Astrocyte (in vitro differentiated cells and primary cell): ENCODE data around the gene SHROOM1. TPM values are rescaled to one million over a fixed set of nuclear protein-coding genes. Genes with fewer than 3 reads are reported as not detected.

Experiments
- DNase-seq: peaks from one replicate; pipeline ENCODE4 v3.0.0-alpha.2; 2010; ENCODE audit warnings: low read depth
- FAIRE-seq: peaks from 2 replicates; lab custom pipeline; 2011; peaks lifted over from hg19 to GRCh38; lab: Jason Lieb, UNC
- H2AFZ ChIP-seq: 2 replicates; pipeline ENCODE4 v1.6.0; 2012; ENCODE audit warnings: low read depth, low read length, inconsistent platforms
- H3K27ac ChIP-seq: 2 replicates; pipeline ENCODE4 v1.5.1; 2011; ENCODE audit warnings: low read depth, low read length, inconsistent platforms
- H3K27me3 ChIP-seq: 2 replicates; pipeline ENCODE4 v1.6.0; 2011; ENCODE audit warnings: low read length, inconsistent platforms; ENCODE audit not compliant: insufficient read depth
- H3K36me3 ChIP-seq: 2 replicates; pipeline ENCODE4 v1.5.1; 2011; ENCODE audit warnings: low read length, inconsistent platforms; ENCODE audit not compliant: insufficient read depth
- H3K4me1 ChIP-seq: 2 replicates; pipeline ENCODE4 v1.5.1; 2011; ENCODE audit warnings: low read length, inconsistent platforms; ENCODE audit not compliant: insufficient read depth
- H3K4me2 ChIP-seq: 2 replicates; pipeline ENCODE4 v1.6.0; 2012; ENCODE audit warnings: low read length, inconsistent platforms
- H3K4me3 ChIP-seq: 2 replicates; pipeline ENCODE4 v1.5.1; 2011; ENCODE audit warnings: low read depth, mild to moderate bottlenecking, low read length, inconsistent platforms; ENCODE audit not compliant: insufficient read depth
- H3K79me2 ChIP-seq: 2 replicates; pipeline ENCODE4 v1.6.0; 2012; ENCODE audit warnings: mild to moderate bottlenecking, low read length, inconsistent platforms; ENCODE audit not compliant: insufficient read depth
- H3K9ac ChIP-seq: 2 replicates; pipeline ENCODE4 v1.6.0; 2012; ENCODE audit warnings: mild to moderate bottlenecking, low read length, inconsistent platforms
- H3K9me3 ChIP-seq: 2 replicates; pipeline ENCODE4 v1.5.1; 2012; ENCODE audit warnings: low read depth, mild to moderate bottlenecking, low read length, inconsistent platforms; ENCODE audit not compliant: insufficient read depth
- H4K20me1 ChIP-seq: 2 replicates; pipeline ENCODE4 v1.6.0; 2012; ENCODE audit warnings: low read length, inconsistent platforms; ENCODE audit not compliant: insufficient read depth
- H3K27ac Mint-ChIP-seq: one replicate; pipeline ENCODE4 v1.8.0; 2021; ENCODE audit warnings: mild to moderate bottlenecking, mixed read lengths; ENCODE audit not compliant: unreplicated experiment
- H3K27me3 Mint-ChIP-seq: one replicate; pipeline ENCODE4 v1.8.0; 2021; ENCODE audit warnings: low read depth, mixed read lengths; ENCODE audit not compliant: unreplicated experiment
- H3K36me3 Mint-ChIP-seq: one replicate; pipeline ENCODE4 v1.8.0; 2021; ENCODE audit warnings: low read depth, mixed read lengths; ENCODE audit not compliant: unreplicated experiment
- H3K4me1 Mint-ChIP-seq: one replicate; pipeline ENCODE4 v1.8.0; 2021; ENCODE audit warnings: low read depth, mixed read lengths; ENCODE audit not compliant: unreplicated experiment
- H3K4me3 Mint-ChIP-seq: one replicate; pipeline ENCODE4 v1.8.0; 2021; ENCODE audit warnings: mild to moderate bottlenecking, moderate library complexity, mixed read lengths; ENCODE audit not compliant: unreplicated experiment
- H3K9me3 Mint-ChIP-seq: one replicate; pipeline ENCODE4 v1.8.0; 2021; ENCODE audit warnings: mild to moderate bottlenecking, mixed read lengths; ENCODE audit not compliant: unreplicated experiment
- CTCF ChIP-seq: IDR thresholded peaks from 2 replicates; pipeline ENCODE4 v1.5.1; 2011; ENCODE audit warnings: low read depth, mild to moderate bottlenecking, inconsistent platforms, low read length, moderate library complexity; ENCODE audit not compliant: insufficient read depth
- EZH2 ChIP-seq: IDR thresholded peaks from 2 replicates; pipeline ENCODE4 v1.6.1; 2012; ENCODE audit warnings: mild to moderate bottlenecking, low read length, inconsistent platforms; ENCODE audit not compliant: insufficient read depth
- total RNA-seq: library from RNA; stranded (reverse); gene quantifications from 2 replicates; pipeline ENCODE4 v1.2.1, GENCODE V29; 2021

Gene SHROOM1
- total RNA-seq, 1 donor from 2014 or later, result 5.0 TPM

DNA sequence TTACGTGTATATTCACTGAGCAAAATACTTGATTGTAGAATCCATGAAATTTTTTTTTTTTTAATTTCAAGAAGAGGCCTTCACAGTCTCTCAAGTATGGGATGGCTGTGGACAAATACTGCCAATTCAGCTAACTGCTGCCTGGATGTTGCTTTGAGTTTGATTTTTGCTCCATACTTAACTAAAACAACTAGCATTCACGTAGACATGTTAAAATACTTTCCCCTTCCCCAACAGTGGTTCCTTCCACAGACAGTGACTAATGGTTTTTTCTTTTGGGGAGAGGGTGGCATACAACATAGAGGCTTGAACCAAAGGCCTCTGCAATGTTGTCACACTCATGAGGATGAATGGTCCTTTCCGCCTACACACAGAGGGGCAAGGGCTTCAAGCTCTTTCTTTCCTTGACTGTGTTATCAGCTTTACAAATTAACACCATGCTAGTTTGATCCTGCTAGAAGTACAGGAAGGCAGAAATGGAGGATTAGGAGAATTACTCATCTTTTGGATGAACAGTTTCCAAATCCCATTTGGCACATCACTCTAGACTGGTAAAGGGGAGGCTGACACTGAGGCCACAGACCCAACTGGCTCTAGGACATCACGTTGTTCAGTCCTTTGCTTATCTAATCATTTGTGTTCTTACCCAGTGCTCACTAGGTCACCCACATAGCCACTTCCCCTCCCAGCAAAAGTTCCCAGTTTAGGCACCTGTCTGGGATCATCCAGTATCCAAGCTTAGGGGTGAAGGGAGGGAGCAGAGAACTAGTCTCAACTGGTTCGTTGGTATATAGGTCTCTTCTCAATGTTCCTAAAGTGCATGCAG is 41.2 kb upstream of the SHROOM1 start:
- FAIRE-seq, result no peak
- peaks cover 34% of the 10 kb centered on the region for H3K36me3 Mint-ChIP-seq
- no peak for TF ChIP-seq CTCF
- no peak for TF ChIP-seq EZH2
- no peak overlapping the region for H3K4me3 ChIP-seq
- no peaks in the 10 kb centered on the region for H3K27me3 ChIP-seq
- no peak overlapping the region for H3K9ac ChIP-seq
- no peaks in the 10 kb centered on the region for H3K27me3 Mint-ChIP-seq
- H4K20me1 ChIP-seq, result peaks cover 12% of the 10 kb centered on the region
- peaks cover 21% of the 10 kb centered on the region for H3K36me3 ChIP-seq
- H3K4me2 ChIP-seq, result no peak overlapping the region
- peaks cover 34% of the 10 kb centered on the region for H3K4me1 Mint-ChIP-seq
- no peaks in the 10 kb centered on the region for H3K9me3 Mint-ChIP-seq
- H3K79me2 ChIP-seq, result peaks cover 16% of the 10 kb centered on the region
- peak overlapping the region; percentile 75 for H3K27ac Mint-ChIP-seq
- no peaks in the 10 kb centered on the region for H3K9me3 ChIP-seq
- no peak overlapping the region for H3K4me3 Mint-ChIP-seq
- no peak overlapping the region for H3K27ac ChIP-seq
- H2AFZ ChIP-seq, result no peak overlapping the region
- DNase-seq, result no peak
- H3K4me1 ChIP-seq, result peaks cover 6% of the 10 kb centered on the region

GRCh38 chr5:132870801-132871200 is 40.4 kb upstream of the SHROOM1 start:
- Mint-ChIP-seq H3K4me1 (peaks cover 30% of the 10 kb centered on the region), H3K27me3 (no peaks in the 10 kb centered on the region), H3K27ac (no peak overlapping the region), H3K4me3 (no peak overlapping the region), H3K9me3 (no peaks in the 10 kb centered on the region), H3K36me3 (peaks cover 34% of the 10 kb centered on the region)
- H3K36me3 ChIP-seq, result peaks cover 15% of the 10 kb centered on the region
- DNase-seq (no peak), FAIRE-seq (no peak)
- H3K9me3 ChIP-seq, result no peaks in the 10 kb centered on the region
- H4K20me1 ChIP-seq, result peaks cover 6% of the 10 kb centered on the region
- H3K79me2 ChIP-seq, result peaks cover 19% of the 10 kb centered on the region
- no peak overlapping the region for H2AFZ ChIP-seq
- H3K4me3 ChIP-seq, result no peak overlapping the region
- H3K4me1 ChIP-seq, result peaks cover 3% of the 10 kb centered on the region
- H3K27ac ChIP-seq, result no peak overlapping the region
- H3K9ac ChIP-seq, result no peak overlapping the region
- H3K27me3 ChIP-seq, result no peaks in the 10 kb centered on the region
- no peak for TF ChIP-seq CTCF
- no peak overlapping the region for H3K4me2 ChIP-seq

GRCh38 chr5:132868754-132869153 is 38.3 kb upstream of the SHROOM1 start:
- peak overlapping the region; percentile 99 for H3K4me3 Mint-ChIP-seq
- peaks cover 10% of the 10 kb centered on the region for H3K36me3 ChIP-seq
- TF ChIP-seq CTCF, result no peak
- TF ChIP-seq EZH2, result no peak
- H3K27me3 ChIP-seq, result no peaks in the 10 kb centered on the region
- H3K27me3 Mint-ChIP-seq, result no peaks in the 10 kb centered on the region
- H2AFZ ChIP-seq, result no peak overlapping the region
- no peak overlapping the region for H3K4me2 ChIP-seq
- H3K4me1 ChIP-seq, result peaks cover 6% of the 10 kb centered on the region
- H3K79me2 ChIP-seq, result peaks cover 19% of the 10 kb centered on the region
- peaks cover 6% of the 10 kb centered on the region for H4K20me1 ChIP-seq
- no peak overlapping the region for H3K27ac ChIP-seq
- FAIRE-seq, result no peak
- peaks cover 30% of the 10 kb centered on the region for H3K4me1 Mint-ChIP-seq
- H3K9me3 ChIP-seq, result no peaks in the 10 kb centered on the region
- peak overlapping the region; percentile 78 for H3K27ac Mint-ChIP-seq
- DNase-seq, result no peak
- no peak overlapping the region for H3K9ac ChIP-seq
- H3K9me3 Mint-ChIP-seq, result no peaks in the 10 kb centered on the region
- peaks cover 23% of the 10 kb centered on the region for H3K36me3 Mint-ChIP-seq
- H3K4me3 ChIP-seq, result no peak overlapping the region
